Measurements from ENCODE around the gene TIAM2.
"Not testable (repeated sequence)": the region's sequence is repeated elsewhere in the genome, so short reads cannot be mapped to it uniquely, and the experiment has no call there.

The TIAM2 gene

DNA sequence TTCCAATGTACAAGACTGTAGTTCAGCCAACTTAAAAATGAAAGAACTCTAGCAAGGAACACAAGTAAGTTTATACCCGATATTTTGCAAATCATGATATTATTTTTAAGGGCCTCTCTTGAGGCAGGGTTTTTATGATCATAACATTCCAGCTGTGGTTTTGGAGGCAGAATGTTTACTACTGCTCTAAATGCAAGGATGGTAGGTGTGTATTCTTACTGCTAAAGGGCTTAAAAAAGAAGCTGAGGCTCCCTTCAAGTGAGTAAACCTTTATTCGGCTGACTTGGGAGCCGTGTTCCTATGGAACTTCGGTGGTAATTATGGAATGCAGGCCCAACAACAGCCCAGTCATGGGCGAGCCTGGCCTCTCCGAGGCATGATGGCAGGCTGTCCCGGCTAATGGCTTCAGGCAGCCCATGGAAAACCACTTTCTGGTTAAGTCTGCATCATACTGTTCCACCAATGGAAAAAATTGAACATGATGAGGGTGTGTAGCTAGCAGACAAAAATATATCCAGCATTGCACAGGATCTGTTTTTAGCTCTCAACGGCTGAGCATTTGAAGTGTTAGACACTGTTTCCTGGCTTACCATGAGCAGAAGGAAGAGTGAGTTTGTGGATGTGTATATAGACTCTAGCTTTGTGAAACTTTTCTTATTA, 111.5 kb downstream of the TIAM2 start:
- peak; percentile 81 for DNase-seq

DNA sequence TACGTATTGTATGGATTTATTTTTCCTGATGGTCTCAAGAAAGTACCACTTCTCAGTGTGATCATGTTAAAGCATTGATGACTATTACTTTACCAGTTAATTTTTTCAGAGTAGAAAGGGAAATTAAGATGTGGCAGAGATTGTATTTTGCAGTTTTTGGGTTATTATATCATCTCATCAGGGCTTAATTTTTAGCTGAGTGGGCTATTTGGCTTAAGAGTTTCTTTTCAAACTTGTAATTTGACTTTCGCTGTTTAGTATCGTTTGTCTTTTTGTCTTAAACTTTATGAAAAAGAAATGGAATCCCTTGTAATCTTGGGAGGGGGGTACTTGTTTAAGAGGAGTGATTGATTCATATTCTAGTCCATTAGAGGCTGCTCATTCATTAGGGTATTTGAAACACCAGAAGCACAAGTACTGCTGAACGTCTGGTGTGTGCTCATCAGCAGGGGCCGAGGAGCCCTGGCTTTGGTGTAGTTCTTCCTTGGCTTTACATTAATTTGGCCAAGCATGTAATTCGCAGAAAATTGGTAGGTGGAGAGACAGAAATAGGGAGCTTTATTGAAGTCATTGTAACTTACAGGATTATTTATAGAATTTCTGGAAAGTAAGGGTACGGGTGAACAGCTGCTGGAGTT, 112.4 kb downstream of the TIAM2 start:
- DNase-seq = no peak

DNA sequence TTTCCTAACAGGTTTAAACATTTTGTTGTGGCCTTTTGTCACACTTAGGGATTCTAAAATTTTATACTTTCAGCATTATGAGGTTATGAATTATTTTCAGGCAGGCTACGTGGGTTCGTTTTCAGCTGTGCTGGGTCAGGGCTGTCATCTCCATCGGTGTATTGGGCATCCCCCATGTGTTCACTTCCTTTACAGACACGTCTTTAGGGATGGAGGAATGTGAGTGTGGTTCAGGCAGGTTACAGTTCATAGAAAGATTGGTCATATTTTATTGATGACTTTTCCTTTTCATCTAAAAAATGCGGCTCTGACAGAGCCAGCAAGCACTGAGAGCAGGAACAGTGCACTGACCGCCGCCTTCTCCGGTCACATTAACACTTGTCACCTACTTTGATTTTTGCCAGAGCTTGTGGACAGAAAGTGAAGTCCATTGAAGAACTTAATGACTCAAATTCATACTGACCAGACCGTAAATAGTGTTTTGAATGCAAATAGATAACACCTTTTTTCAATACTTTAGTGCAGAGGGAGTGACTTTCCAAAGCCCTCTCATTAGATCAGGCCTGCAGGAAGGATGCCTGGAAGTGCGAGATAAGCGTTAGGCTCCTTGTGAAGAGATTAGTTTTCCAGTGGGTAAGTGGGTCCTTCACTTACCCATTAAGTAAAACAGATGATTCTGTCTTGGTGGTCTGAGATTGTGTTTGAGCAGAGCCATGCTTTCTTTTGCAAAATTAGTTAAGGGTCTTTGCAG, 113.1 kb downstream of the TIAM2 start:
- DNase-seq = no peak

DNA sequence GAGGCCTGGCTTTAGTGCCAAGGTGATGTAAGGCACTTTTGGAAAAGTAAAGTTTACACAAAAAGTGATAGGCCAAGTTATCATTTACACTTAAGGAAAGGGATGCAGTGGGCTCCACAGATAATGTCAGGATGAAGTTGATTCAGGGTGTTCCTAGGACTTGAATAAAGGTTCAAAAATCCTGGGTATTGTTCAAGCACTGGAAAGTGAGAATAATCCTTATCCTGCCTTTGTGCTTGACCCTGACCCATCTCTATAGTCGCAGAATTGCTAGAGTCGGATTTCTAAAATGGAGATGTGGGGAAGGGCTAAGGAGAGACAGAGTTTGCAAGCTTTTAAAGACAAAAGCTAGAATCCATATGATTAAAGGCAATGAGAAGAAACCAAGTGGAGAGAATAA, 115.6 kb downstream of the TIAM2 start:
- DNase-seq = no peak

DNA sequence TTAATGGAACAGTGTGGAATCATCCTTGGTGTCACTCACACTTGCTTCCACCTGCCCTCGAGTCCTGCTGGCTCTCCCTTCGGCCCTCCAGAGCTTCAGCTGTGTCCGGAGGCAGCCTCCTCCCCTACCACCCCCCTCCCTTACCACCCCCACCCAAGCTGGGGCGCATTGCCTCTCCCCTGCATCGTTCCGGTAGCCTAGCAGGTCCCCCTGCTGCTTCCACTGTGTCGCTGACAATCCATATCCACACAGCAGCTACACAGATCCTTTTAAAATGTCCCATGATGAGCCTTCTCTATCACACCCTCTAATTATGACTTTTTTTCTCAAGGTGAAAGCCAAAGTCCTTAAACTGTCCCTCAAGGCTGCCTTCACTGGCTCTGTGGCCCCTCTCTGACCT, 117.6 kb downstream of the TIAM2 start:
- DNase-seq = no peak

DNA sequence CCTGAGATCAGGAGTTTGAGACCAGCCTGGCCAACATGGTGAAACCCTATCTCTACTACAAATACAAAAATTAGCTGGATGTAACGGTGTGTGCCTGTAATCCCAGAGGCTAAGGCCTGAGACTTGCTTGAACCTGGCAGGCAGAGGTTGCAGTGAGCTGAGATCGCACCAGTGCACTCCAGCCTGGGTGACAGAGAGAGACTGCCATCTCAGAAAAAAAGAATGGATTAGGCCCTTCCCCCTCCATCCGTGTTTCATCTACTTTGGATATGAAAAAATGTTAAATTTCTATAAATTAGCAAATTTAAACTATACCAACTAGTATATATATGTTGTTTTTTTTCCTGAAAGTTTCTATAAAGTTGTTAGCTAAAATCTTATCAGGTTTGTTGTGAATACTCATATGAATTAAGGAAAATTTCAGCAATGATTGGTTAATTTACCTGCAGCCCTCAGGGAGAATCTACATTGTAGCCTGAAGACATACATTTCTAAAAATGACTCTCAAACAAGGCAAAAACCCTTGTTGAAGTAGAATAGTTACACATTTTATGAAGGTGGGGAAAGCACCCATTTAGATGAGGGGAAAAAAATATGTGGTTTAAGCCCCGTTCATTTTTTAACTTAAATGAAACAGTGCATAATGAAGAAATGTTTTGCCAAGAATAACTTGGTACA, 120.9 kb downstream of the TIAM2 start:
- DNase-seq = no peak

DNA sequence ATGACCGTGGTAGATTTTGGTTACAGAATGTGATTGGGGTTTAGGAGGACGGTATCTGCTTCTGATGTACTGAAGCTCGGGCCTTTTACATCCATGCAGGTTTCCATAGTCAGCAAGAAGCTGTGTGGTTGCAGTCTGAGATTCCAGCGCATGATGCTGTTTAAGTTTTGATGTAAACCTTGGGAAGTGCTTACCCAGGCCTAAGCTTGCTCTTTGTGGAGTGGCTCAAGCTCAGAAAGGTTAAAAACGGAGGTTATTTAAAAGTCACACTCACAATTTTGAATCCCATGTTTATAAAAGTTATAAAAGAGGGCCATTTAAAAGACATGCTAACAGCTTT, 121.4 kb downstream of the TIAM2 start:
- DNase-seq = no peak

DNA sequence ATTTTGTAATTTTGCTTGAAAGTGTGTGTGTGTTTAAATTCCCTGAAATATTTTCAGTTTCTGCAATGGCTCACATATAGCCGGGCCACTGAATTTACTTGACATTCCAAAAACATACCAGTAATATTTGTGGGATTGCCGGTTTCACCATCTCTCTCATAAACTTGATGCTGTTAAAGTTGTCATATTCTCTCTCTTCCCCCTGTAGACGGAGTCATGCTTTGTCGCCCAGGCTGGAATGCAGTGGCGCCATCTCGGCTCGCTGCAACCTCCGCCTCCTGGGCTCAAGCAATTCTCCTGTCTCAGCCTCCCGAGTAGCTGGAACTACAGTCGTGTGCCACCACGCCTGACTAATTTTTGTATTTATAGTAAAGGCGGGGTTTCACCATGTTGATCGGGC, 122.1 kb downstream of the TIAM2 start:
- no peak for DNase-seq

DNA sequence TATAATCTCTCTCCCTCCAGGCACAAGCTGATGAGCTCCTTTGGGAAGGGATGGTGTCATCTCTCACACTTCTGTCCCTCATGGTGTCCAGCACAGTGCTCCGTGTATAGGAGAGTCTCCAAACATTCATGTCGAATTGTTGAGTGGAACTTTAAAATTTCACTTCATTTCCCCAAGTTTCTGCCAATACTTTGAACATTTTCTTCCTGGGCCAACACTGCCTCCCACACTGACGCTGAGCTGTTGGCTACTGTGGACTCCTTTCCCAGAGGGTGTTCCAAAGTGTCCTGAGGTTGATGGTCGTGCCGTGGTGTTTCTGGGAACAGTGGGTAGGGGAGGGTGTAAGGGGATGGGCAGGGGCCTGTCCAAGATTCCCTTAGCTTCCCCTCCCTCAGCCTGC, 122.7 kb downstream of the TIAM2 start:
- no peak for DNase-seq

DNA sequence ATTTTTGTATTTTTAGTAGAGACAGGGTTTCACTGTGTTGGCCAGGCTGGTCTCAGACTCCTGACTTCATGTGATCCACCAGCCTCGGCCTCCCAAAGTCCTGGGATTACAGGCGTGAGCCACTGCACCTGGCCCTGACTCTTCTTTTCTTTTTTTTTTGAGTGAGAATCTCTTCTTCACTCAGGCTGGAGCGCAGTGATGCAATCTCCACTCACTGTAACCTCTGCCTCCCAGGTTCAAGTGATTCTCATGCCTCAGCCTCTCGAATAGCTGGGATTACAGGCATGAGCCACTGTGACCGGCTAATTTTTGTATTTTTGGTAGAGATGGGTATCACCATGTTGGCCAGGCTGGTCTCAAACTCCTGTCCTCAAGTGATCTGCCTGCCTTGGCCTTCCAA, 124.1 kb downstream of the TIAM2 start:
- not testable (repeated sequence) for DNase-seq

DNA sequence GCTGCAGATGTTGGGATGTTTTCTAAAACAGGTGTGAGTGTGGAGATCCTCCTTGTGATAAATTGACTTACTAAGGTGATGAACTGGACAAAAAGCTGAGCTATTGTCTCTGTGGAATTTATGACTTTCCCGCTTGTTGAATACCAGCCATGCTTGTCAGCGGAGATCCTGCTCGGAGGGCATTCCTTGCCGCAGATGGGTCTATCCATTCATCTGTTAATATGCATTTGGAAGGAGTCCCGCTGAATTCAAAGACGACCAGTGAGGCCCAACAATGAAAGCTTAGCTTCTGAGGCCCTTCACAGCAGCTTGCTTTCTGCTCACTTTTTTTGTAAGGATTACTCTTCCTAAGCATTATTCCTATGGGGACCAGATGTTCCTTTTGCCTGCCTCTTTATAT, 124.9 kb downstream of the TIAM2 start:
- DNase-seq = no peak

DNA sequence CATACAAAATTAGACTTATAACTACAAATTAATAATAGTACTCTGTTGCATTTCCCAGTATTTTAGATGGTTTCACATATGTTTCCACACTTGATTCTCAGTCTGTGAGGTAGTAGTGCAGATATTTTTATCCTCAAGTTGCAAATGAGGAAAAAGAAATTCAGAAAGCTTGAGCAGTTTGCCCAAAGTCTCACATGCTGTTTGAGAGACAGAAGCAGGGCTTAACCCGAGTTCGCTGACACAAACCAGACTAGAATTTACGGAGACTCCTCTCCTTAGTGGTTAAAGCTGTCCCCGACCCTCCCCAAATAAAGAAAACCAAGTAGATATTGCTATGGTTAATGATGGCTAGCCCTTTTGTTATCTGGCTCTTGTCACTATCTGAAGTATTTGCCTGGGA, 126.2 kb downstream of the TIAM2 start:
- no peak for DNase-seq

DNA sequence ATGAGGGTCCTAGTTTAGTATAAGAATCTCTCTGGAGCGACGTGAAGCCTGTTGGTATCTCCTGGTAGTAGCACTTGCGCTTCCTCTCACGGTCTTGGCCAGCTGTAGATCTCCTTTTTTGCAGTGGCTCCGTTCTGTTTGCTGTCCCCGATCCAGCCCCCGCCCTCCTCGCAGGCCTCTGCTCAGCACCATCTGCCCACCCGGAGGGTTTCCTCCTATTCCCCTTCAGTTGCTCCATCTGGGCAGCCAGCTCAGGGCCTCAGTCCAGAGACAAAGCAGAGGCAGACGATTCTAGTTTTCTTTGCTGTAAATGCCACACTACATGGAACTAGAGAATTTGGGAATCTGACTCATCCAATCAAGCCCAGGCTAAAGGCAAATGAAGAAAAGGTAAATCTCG, 126.6 kb downstream of the TIAM2 start:
- peak; percentile 70 for DNase-seq

DNA sequence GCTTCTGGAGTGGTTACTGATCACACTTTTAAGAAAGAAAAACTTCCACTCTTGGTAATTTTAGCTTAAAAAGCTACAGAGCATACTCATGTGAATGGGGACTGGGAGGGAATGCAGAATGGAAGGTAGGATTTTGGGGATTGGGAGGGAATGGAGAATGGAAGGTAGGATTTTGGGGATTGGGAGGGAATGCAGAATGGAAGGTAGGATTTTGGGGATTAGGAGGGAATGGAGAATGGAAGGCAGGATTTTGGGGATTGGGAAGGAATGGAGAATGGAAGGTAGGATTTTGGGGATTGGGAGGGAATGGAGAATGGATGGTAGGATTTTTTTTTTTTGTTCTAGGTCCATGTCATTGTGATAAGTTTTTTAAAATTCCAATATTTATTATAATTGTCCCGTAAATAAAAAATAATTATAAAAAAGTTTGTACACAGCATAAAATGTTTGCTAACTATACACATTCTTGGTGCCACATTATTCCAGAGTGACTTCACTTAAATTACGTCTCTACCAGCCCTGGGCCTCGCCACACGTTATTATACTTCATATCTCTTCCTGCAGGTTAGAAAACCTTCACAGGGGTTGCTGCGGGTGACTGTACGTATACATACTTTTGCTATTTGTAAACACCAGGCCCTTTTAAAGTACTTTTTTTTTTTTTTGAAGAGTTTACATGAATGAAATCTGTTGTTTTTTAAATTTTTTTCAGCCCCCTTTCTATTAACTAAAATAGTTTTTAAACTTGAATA, 127.3 kb downstream of the TIAM2 start:
- DNase-seq = no peak

DNA sequence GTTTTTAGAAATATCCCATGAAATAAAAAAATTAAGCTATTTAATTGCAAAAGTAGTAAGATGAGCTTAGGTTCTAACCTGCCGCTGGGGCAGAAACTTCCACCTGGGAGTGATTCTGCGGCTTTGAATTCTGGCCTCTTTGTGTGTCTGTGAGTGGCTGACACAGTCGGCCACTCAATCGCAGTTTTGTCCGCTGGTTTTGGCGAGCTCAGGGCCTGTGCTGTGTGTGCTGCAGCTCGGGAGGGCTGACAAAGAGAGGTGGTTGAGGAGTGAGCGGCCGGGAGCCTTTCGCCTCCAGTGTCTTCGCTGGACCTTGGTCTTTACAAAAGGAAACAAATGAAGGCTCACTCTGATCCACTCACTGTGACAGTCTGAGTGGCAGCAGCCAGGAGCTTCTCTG, 128.4 kb downstream of the TIAM2 start:
- DNase-seq = no peak

DNA sequence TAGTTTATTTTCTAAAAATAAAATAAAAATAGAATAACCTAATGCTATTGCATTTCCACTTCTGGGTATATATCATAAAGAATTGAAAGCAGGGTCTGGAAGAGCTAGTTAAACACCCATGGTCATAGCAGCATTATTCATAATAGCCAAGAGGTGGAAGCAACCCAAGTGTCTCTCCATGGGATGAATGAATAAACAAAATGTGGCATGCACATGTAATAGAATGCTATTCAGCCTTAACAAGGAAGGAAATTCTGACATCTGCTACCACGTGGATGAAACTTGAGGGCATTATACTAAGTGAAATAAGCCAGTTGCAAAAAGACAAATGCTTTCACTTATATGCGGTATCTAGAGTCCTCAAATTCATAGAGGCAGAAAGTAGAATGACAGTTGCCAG, 130.8 kb downstream of the TIAM2 start:
- no peak for DNase-seq

DNA sequence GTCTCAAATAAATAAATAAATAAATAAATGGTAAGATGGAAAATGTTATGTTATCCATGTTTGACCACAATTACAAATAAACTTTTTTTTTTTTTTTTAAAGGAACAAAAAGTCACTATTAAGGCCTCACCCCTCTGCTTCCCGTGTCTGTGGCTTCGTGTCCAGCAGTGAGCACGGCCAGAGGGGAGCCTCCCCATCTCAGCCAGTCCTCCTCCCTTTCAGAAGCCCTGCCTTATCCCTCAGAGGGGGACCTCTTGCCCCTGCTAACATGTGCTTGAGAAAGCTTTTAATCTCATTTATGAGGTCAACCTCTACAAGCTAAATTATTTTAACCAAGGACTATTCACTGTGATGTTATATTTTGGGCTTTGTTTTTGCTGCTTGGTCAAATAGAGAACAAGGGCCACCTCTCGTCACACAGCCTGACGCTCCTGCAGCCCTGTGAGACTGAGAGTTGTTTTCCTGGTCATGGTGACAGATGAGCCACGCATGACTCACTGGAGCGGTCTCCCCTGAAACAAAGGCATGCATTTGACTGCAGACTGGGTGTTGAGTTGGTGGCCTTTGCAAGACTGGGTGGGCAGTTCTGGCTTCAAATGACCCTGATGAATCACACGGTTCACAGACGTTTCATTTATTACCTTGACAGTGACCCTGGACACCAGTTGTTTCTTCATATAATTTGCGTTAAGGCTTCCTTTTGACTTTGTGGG, 131.8 kb downstream of the TIAM2 start:
- no peak for DNase-seq

DNA sequence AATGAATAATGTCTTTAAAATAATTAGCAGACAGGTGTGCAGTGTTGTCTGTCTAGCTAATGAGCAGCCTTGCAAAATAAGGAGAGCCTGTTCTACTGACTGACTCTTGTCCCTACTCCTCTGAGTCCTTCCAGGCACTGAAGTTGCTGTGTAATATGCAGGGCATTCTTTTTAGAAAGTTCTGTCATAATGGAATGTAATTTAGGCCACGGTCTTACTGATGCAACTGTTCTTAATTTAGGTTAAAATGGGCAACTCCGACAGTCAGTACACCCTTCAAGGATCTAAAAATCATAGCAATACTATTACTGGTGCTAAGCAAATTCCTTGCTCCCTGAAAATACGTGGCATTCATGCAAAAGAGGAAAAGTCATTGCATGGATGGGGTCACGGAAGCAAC, 133.9 kb downstream of the TIAM2 start:
- no peak for DNase-seq

DNA sequence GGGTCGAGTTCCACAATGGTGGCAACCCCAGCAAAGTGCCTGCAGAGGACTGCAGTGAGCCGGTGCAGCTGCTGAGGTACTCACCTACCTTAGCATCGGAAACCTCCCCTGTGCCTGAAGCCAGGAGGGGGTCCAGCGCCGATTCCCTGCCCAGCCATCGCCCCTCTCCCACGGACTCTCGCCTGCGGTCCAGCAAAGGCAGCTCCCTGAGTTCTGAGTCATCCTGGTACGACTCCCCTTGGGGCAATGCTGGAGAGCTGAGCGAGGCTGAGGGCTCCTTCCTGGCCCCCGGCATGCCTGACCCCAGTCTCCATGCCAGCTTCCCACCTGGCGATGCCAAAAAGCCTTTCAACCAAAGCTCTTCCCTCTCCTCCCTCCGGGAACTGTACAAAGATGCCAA, 134.6 kb downstream of the TIAM2 start:
- DNase-seq = no peak

DNA sequence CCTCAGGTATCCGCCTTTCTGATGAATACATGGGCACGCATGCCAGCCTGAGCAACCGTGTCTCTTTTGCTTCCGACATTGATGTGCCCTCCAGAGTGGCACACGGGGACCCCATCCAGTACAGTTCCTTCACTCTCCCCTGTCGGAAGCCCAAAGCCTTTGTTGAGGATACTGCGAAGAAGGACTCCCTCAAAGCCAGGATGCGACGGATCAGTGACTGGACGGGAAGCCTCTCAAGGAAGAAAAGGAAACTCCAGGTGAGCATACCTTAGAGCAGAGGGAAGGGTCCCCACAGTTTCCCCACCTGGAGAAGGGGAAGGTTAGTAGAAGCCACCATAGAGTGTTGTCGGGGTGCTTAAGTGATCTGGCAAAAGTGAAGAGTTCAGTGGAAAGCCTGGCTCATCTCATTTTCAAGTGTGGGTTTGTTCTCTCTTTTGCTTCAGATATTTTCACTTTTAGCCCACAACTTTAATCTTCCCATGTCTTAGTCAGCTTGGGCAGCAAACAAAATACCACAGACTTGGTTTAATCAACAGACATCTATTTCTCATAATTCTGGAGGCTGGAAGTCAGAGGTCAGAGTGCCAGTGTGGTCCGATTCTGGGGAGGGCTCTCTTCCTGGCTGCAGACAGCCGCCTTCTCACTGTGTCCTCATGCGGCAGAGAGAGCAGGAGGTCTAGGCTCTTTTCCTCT, 135.2 kb downstream of the TIAM2 start:
- no peak for DNase-seq

DNA sequence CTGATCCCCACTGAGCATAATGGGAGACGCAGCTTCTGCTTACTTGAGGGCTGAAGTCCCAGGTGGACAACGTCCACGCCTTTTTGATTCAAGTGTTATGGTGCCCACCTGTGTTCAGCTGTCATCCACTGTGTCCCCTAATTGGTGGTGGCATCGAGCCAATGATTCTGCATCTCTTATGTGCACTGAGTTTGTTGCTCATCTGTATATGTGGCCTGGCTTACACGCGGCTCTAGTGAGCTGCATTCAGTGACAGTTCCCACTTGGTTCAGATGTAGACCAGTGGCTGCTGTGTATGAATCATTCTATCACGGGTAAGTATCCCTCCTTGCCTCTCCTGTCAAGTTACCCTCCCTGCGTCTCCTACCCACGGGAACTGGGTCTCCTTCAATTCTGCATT, 137.5 kb downstream of the TIAM2 start:
- DNase-seq = no peak

DNA sequence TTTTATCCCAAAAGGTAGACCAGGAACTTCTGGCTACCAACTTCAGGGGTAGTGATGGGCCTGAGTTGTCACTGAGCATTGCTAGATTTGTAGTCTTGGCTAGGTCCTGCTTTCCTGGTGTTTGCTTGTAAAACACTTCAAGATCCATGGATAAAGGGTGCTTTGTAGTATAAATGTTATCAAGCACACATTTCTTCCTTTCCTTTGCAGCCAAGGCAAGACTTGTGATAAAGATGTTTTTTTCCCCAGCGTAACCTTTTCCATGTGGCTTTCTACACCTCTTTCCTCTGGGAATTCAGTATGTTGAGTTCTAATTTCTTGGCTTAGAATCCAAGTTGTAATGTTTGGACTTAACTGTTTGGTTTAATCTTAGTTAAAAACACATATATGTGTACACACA, 145.9 kb downstream of the TIAM2 start:
- DNase-seq = no peak

Data from right hindlimb (tissue), 1 donor.